ENCODE results near the gene KLHL26. TPM values are rescaled to one million over a fixed set of nuclear protein-coding genes. Genes with fewer than 3 reads are reported as not detected.

Gene KLHL26
- polyA plus RNA-seq, 1 donor (not counting 4 experiments of a cell fraction or from before 2014, with no cell fraction given): 0.68 TPM

DNA sequence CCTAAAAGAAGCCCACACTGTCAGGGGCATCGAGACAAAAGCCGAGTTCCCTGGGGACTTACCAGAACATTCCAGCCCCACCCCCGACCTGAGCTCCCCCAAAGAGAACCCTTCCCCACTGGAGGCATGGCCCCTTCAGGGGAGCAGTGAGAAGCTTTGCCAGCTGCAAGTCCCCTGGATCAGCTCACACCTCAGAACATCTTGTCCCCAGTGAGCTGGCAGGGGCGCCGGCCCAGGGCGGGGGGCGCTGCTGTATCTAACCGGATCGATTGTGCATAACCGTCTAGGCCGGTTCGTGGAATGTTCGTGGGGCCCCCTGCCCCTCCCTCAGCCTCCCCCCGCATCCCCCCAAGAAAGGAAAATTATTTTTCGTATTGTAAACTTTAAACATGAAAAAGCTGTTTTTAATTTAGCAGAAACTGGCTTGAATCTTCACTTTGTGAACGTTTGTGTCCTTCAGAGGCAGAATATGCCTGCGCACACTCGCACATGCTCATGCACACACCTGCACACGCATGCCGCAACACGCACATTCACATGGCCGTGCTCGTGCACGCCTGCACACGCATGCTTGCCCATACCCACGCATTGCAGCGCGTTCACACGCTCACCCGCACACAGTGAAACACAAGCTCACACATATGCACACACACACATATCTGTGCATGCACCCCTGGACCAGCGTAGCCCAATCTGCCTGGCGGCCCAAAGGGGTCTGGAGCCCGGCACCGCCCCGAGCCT is 34.6 kb downstream of the KLHL26 start:
- Histone ChIP-seq H3K9ac (ENCODE audit: control insufficient read depth, extremely low read depth, insufficient read depth, low read length) (no peak overlapping the region), H3K4me3 (ENCODE audit: control insufficient read depth in 2 of 3, extremely low read depth in 1 of 3, insufficient read depth in 2 of 3, low read depth in 1 of 3, low read length in 3 of 3) (no peak overlapping the region), H3K9me3 (ENCODE audit: control insufficient read depth, low read depth, low read length) (no peaks in the 10 kb centered on the region), H3K4me2 (ENCODE audit: control insufficient read depth, extremely low read depth, insufficient read depth, low read depth, low read length) (no peak overlapping the region), H3K9me1 (ENCODE audit: control insufficient read depth, extremely low read depth, insufficient read depth, low read length) (no peaks in the 10 kb centered on the region), H3K36me3 (ENCODE audit: control insufficient read depth in 2 of 2, extremely low read depth in 1 of 2, insufficient read depth in 2 of 2, low read length in 2 of 2) (peaks cover 0 to 6% of the 10 kb centered on the region in 2 experiments), H3K27ac (ENCODE audit: control insufficient read depth, insufficient read depth, low read length) (no peak overlapping the region), H4K20me1 (ENCODE audit: control insufficient read depth, extremely low read depth, insufficient read depth, low read length) (no peaks in the 10 kb centered on the region), H3K4me1 (ENCODE audit: control insufficient read depth, extremely low read depth, insufficient read depth, low read length) (no peaks in the 10 kb centered on the region), H2AFZ (ENCODE audit: control insufficient read depth, low read length) (no peak overlapping the region), H3K79me2 (ENCODE audit: control insufficient read depth, insufficient read depth, low read length) (no peaks in the 10 kb centered on the region), H3K27me3 (ENCODE audit: control insufficient read depth, extremely low read depth, insufficient read depth, low read length) (no peaks in the 10 kb centered on the region)
- no peak for DNase-seq (ENCODE audit: low read depth, low spot score)
- TF ChIP-seq, protein P1, sequence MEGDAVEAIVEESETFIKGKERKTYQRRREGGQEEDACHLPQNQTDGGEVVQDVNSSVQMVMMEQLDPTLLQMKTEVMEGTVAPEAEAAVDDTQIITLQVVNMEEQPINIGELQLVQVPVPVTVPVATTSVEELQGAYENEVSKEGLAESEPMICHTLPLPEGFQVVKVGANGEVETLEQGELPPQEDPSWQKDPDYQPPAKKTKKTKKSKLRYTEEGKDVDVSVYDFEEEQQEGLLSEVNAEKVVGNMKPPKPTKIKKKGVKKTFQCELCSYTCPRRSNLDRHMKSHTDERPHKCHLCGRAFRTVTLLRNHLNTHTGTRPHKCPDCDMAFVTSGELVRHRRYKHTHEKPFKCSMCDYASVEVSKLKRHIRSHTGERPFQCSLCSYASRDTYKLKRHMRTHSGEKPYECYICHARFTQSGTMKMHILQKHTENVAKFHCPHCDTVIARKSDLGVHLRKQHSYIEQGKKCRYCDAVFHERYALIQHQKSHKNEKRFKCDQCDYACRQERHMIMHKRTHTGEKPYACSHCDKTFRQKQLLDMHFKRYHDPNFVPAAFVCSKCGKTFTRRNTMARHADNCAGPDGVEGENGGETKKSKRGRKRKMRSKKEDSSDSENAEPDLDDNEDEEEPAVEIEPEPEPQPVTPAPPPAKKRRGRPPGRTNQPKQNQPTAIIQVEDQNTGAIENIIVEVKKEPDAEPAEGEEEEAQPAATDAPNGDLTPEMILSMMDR (optimal IDR thresholded peaks at IDR 0.05 in 1 of 3, IDR thresholded peaks at IDR 0.05 in 1 of 3, conservative IDR thresholded peaks at IDR 0.05 in 1 of 3; ENCODE audit: extremely low read depth in 1 of 3, insufficient read depth in 2 of 3, low read length in 3 of 3): no peak
- TF ChIP-seq EZH2 (IDR thresholded peaks at IDR 0.05; ENCODE audit: low read length): no peak
- FAIRE-seq: no peak
- dilution Hi-C loops (cut with MboI; ENCODE audit: extremely low pct_ligation_motif_present, low sequenced_read_pairs): no loop called here

DNA sequence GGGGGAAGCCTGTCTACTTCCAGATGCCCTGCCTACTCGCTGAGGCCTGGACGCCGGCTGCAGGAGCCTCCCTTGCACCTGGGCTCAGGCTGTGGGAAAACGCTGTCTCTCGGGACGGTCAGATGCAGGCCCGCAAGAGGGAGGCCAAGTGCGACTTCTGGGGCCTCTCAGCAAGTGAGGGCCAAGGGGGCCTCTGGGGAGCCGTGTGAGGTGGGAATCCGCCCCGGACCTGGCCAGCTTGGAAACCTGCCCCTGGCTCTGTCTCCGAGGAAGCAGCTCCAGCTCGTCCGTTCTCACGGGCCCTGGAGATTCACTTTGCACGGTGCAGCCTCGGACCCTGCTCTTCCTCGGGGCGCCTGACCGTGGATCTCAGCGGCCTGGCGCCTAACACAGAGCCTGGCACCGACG is 35.2 kb downstream of the KLHL26 start:
- Histone ChIP-seq H3K27me3 (ENCODE audit: control insufficient read depth, extremely low read depth, insufficient read depth, low read length) (no peaks in the 10 kb centered on the region), H3K4me3 (ENCODE audit: control insufficient read depth in 2 of 3, extremely low read depth in 1 of 3, insufficient read depth in 2 of 3, low read depth in 1 of 3, low read length in 3 of 3) (no peak overlapping the region), H3K27ac (ENCODE audit: control insufficient read depth, insufficient read depth, low read length) (no peak overlapping the region), H3K9me1 (ENCODE audit: control insufficient read depth, extremely low read depth, insufficient read depth, low read length) (no peaks in the 10 kb centered on the region), H3K4me2 (ENCODE audit: control insufficient read depth, extremely low read depth, insufficient read depth, low read depth, low read length) (no peak overlapping the region), H3K9me3 (ENCODE audit: control insufficient read depth, low read depth, low read length) (no peaks in the 10 kb centered on the region), H3K79me2 (ENCODE audit: control insufficient read depth, insufficient read depth, low read length) (no peaks in the 10 kb centered on the region), H3K9ac (ENCODE audit: control insufficient read depth, extremely low read depth, insufficient read depth, low read length) (no peak overlapping the region), H2AFZ (ENCODE audit: control insufficient read depth, low read length) (no peak overlapping the region), H3K4me1 (ENCODE audit: control insufficient read depth, extremely low read depth, insufficient read depth, low read length) (no peaks in the 10 kb centered on the region), H3K36me3 (ENCODE audit: control insufficient read depth in 2 of 2, extremely low read depth in 1 of 2, insufficient read depth in 2 of 2, low read length in 2 of 2) (peaks cover 0 to 6% of the 10 kb centered on the region in 2 experiments), H4K20me1 (ENCODE audit: control insufficient read depth, extremely low read depth, insufficient read depth, low read length) (no peaks in the 10 kb centered on the region)
- FAIRE-seq (no peak), DNase-seq (ENCODE audit: low read depth, low spot score) (no peak)
- dilution Hi-C loops (cut with MboI; ENCODE audit: extremely low pct_ligation_motif_present, low sequenced_read_pairs): no loop called here
- TF ChIP-seq, protein P1 (optimal IDR thresholded peaks at IDR 0.05 in 1 of 3, IDR thresholded peaks at IDR 0.05 in 1 of 3, conservative IDR thresholded peaks at IDR 0.05 in 1 of 3; ENCODE audit: extremely low read depth in 1 of 3, insufficient read depth in 2 of 3, low read length in 3 of 3): no peak
- TF ChIP-seq EZH2 (IDR thresholded peaks at IDR 0.05; ENCODE audit: low read length): no peak
